Aortic smooth muscle cell (primary cell): ENCODE results near the gene SOX18. TPM values are rescaled to one million over a fixed set of nuclear protein-coding genes. Genes with fewer than 3 reads are reported as not detected.

Experiments used
- total RNA-seq: library from RNA; depleted of rRNA; stranded (reverse); fragments of >200 nt; gene quantifications from 2 replicates; pipeline ENCODE4 v1.2.3, GENCODE V29; 2014

The SOX18 gene
- 0.56 and 0.66 TPM in 2 replicates for total RNA-seq

DNA sequence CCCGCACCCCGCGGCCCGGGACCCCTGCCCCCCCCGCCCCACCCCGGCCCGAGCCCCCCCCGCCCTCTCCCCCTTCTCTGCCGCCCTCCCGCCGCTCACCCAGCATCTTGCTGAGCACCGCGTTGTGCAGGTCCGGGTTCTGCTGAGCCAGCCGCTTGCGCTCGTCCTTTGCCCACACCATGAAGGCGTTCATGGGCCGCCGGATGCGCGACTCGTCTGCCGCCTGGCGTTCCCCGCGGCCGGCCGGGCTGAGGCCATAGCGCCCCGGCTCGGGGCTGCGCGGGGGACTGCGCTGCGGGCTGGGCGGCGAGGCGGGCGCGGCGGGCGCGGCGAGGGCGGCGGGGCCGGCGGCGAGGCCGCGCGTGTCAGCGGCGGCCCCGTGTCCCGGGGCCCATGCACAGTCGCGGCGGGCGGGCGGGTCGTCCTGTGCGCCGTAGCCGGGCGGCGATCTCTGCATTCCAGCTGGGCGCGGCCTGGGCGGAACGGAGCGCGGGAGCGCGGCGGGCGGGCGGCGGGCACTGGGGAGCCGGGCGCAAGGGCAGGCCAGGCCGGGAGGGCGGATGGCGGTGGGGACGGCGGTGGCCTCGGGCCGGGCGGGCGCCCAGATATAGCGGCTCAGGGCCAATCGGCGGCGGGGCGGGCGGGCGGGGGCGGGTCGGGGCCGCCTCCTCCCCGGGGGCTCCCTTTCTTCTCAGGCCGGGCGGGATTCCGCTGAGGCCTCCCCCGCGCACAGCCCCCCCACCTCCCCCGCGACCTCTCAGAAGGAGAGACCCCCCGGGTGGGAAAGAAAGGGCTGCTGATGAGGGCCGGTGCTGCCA, at the start of gene SOX18:
Gene SOX18, minus strand, starts transcription at position 580 of the 818 bp plus-strand sequence. Its CDS starts 123 bp downstream, at position 457.

DNA sequence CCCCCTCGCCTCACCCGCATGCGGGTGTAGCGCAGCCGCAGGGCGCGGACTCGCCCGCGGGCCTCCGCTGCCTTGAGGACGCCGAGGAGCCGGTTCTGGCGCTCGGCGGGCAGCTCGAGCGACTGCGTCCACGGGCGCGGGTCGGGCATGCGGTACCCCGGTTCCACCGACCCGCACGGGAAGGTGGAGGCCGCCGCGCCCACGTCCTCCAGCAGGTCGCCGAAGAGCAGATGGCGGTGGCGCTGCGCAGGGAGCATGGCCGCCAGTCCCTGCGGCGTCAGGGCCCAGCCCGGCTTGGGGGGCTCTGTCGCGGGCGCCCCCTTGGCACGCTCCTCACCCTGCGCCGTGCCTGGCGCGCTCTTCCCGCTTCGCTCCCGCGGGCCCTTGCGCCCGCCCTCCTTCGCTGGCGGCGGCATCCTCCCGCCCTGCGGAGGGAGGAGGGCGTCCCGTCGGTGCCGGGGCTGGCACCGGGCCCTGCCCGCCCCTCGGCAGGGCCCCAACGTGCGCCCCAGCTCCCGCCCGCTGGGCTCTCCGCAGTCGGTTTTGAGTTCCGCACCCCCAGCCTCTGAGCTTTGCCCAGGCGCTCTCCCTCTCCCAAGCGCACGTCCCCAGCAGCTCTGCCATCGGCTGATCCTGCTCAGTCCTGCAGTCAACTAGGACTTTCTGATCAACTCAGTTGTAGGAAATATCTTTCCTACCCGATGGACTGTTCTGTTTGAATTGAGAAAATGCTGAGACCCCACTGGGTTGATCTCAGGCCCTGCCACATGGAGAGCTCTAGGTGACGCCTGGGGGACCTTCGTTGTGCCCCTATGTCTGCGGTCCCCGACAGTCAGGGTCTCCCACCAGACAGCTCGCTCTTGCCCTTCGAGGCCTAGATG, 34.6 kb upstream of the SOX18 start, which contains the start of gene LKAAEAR1:
Gene LKAAEAR1, minus strand, starts transcription at position 595 of the 881 bp plus-strand sequence. Its CDS starts 179 bp downstream, at position 416.

DNA sequence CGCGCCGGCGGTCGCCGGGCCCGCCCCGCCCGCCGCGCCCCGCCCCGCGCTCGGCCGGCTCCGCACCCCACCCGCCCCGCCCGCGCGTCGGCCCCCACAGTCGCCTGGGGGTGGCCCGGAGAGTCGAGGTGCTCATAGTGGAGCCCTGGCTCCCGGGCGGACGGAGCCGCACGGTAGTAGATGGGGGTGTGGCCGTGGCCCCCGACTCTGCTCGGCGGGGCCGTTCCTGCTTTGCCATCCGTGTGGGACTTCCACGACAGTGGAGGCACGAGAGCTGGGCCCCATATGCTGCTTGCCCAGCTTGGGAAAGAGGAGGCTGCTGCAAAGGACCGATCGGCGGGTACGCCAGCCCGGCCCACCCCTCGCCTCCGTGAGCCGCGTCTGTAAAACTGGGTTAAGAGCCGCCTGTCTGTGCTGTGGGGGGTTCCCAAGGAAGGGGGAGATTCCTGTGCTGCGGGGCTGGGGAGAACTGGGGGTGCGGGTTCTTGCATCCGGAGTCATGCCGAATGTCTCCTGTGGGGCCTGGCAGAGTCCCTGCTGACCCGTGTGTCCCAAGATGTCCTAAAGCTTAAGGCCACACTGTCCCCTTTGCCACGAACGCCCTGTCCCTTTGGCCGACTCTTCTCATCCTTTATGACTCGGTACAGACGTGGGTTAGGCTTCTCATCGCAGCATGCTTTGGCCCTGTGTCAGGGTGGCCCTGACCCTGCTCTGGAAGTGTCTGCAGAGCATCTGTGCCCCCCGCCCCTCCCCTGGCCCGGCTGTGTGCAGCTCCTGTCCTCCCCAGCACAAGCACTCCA, 30.8 kb upstream of the SOX18 start, which contains the start of gene OPRL1:
Gene OPRL1, plus strand, starts transcription at position 70 of the 800 bp plus-strand sequence. CDS start 12,639 bp downstream, outside the sequence.

DNA sequence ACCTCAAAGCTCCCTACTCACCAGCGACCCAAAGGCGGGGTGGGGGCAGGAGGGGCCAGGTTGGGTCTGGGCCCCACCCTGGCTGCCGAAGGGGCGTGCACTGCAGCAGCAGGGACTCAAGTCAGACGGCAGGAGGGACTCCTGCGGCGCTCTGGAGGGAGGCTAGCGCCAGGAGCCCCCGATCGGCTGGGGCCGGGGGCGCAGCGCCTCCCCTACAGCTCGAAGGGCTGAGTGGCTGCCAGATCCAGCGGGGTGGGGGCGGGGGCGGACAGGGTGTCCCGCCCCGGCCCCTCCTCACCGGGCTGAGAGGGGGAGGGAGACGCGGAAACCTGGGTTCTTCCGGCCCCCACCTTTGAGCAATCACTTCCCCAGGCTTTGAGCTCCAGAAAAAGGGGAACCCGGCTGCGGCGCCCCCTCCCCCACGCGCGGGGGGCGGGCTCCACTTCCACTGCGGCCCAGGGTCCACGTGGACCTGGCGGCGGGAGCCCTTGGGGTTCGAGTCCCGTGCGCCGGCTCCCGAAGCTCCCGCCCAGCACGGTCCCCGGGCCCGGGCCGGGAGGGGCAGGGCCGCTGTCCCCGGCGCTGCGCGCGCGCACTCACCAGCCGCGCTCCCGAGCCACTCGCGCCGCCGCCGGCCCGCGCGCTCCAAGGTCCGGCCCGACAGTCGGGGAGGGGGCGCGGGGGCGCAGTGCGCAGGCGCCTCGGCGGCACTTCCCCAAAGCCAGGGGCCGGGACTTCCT, 30.0 kb upstream of the SOX18 start, which contains the start of gene RGS19:
Gene RGS19, minus strand, starts transcription at position 246 of the 740 bp plus-strand sequence. CDS start 2,632 bp downstream, outside the sequence.

DNA sequence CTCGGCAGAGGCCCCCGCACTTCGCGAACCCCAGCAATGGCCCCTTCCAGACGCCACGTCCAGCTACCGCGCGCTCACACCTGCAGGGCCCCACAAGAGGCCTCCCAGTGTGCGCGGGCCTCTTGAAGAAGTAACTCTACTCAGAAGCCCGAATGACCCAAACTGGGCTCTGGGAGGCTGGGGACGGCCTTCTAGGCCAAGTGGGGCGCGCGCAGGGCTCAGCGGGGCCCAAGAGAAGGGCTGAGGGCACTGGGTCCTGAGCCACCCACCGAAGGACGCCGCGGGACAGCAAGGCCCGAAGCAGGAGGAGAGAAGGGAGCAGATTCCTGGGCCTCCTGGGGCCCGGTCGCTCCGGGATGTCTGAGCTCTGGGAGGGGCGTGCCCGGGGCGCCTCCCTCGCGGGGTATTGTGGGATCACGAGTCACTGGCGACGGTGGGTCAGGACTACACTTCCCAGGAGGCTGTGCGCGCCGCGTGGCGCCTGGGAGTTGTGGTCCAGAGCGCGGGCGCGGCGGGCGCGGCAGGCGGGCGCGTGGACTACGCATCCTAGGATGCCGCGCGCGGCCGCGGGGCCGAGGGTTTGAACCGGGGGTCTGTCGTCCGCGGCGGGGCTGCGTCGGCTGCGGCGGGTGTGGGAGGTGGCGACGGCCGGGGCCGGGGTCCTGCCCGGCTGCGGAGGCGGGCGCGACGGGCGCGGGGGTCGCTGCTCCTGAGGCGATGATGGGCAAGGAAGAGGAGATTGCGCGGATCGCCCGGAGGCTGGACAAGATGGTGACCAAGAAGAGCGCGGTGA, 13.4 kb upstream of the SOX18 start, which contains the start of gene TCEA2:
Gene TCEA2, plus strand, starts transcription at position 603 of the 793 bp plus-strand sequence. Its CDS starts 115 bp downstream, at position 718.

DNA sequence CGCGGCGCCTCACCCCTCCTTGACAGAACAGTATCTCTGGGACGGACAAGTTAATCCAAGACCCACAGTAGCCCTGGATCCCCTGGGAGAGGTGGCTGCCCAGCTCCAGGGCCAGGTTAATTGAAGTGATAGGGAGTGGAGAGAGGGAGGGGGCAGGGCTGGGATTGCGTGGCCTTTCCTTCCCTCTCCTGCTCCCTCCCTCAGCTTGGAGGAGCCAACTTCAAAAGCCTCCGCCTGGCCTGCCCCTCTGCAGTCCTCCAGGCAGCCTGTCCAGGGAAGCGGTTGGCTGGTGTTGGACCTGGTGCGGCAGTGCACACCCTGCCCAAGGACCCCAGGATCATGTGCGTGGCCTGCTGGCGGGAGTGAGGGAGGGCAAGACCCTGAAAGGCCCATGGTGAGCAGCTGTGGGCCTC, 13.5 kb downstream of the SOX18 start, which contains the start of gene C20orf204:
Gene C20orf204, plus strand, starts transcription at position 250 of the 413 bp plus-strand sequence. Its CDS starts 142 bp downstream, at position 392.

Other genes starting within 250 kb of the SOX18 start
- gene ZBTB46, start 218.4 kb downstream of the SOX18 start, total RNA-seq, result 1.9 and 3.3 TPM in 2 replicates
- not detected in 2 replicates for gene ABHD16B, start 188.1 kb downstream of the SOX18 start, total RNA-seq
- 139 and 147 TPM in 2 replicates for gene TPD52L2, start 184.4 kb downstream of the SOX18 start, total RNA-seq
- 61.3 and 81.0 TPM in 2 replicates for gene DNAJC5, start 154.5 kb downstream of the SOX18 start, total RNA-seq
- gene UCKL1, start 93.2 kb downstream of the SOX18 start, total RNA-seq, result 15.7 and 19.2 TPM in 2 replicates
- 7.0 and 7.2 TPM in 2 replicates for gene ZNF512B, start 79.7 kb downstream of the SOX18 start, total RNA-seq
- gene SAMD10, start 70.0 kb downstream of the SOX18 start, total RNA-seq, result 1.2 and 1.4 TPM in 2 replicates
- 80.3 and 82.0 TPM in 2 replicates for gene PRPF6, start 68.5 kb downstream of the SOX18 start, total RNA-seq
- gene C20orf204, start 13.5 kb downstream of the SOX18 start, total RNA-seq, result 0.75 and 1.1 TPM in 2 replicates
- 28.1 and 29.8 TPM in 2 replicates for gene TCEA2, start 13.6 kb upstream of the SOX18 start, total RNA-seq
- 5.7 and 8.0 TPM in 2 replicates for gene RGS19, start 29.9 kb upstream of the SOX18 start, total RNA-seq
- 0.40 and 1.4 TPM in 2 replicates for gene OPRL1, start 30.4 kb upstream of the SOX18 start, total RNA-seq
- not detected in 2 replicates for gene LKAAEAR1, start 34.8 kb upstream of the SOX18 start, total RNA-seq
- gene NPBWR2, start 57.9 kb upstream of the SOX18 start, total RNA-seq, result not detected in 2 replicates
- not detected in 2 replicates for gene MYT1, start 114.8 kb upstream of the SOX18 start, total RNA-seq
- gene PCMTD2, start 206.1 kb upstream of the SOX18 start, total RNA-seq, result 37.7 and 53.3 TPM in 2 replicates